GM23338 (cell line): ENCODE data around the gene BLM. TPM values are rescaled to one million over a fixed set of nuclear protein-coding genes. Genes with fewer than 3 reads are reported as not detected.

Experiments used
- ATAC-seq: fragments of 200-7000 bp; cut with Tn5 transposase; 3 replicates; pipeline ENCODE4 v1.9.1; 2020
- DNase-seq: peaks from one replicate; pipeline ENCODE4 v3.0.0-alpha.2; 2015; ENCODE audit warnings: low spot score
- H2AFZ ChIP-seq: fragments of 200-600 bp; sonication (generic); 2 replicates; pipeline ENCODE4 v1.8.0; 2016; ENCODE audit warnings: antibody characterized with exemption, mild to moderate bottlenecking, moderate library complexity
- H3F3A ChIP-seq: fragments of 200-600 bp; sonication (generic); replicated peaks from 2 replicates; pipeline ENCODE4 v1.8.0; 2017; ENCODE audit warnings: antibody characterized with exemption, mixed run types, low read depth
- H3K27ac ChIP-seq: fragments of 200-600 bp; sonication (generic); 2 replicates; pipeline ENCODE4 v1.6.1; 2016; ENCODE audit warnings: low read depth
- H3K27me3 ChIP-seq: fragments of 200-600 bp; sonication (generic); 2 replicates; pipeline ENCODE4 v1.8.0; 2016; ENCODE audit warnings: mild to moderate bottlenecking, mixed run types, moderate library complexity; ENCODE audit not compliant: insufficient read depth
- H3K36me3 ChIP-seq: fragments of 200-600 bp; sonication (generic); 2 replicates; pipeline ENCODE4 v1.8.0; 2016; ENCODE audit warnings: mild to moderate bottlenecking; ENCODE audit not compliant: insufficient read depth
- H3K4me1 ChIP-seq: fragments of 200-600 bp; sonication (generic); 2 replicates; pipeline ENCODE4 v1.8.0; 2016; ENCODE audit warnings: mild to moderate bottlenecking, moderate library complexity; ENCODE audit not compliant: insufficient read depth
- H3K4me2 ChIP-seq: fragments of 200-600 bp; sonication (generic); 2 replicates; pipeline ENCODE4 v1.7.1; 2017; ENCODE audit warnings: mixed run types
- H3K4me3 ChIP-seq: fragments of 200-600 bp; sonication (generic); 2 replicates; pipeline ENCODE4 v1.6.1; 2016; ENCODE audit warnings: mixed run types
- H3K79me2 ChIP-seq: fragments of 200-600 bp; sonication (generic); replicated peaks from 2 replicates; pipeline ENCODE4 v1.8.0; 2017; ENCODE audit warnings: mild to moderate bottlenecking; ENCODE audit not compliant: insufficient read depth
- H3K9me2 ChIP-seq: fragments of 200-600 bp; sonication (generic); 2 replicates; pipeline ENCODE4 v1.8.0; 2017; ENCODE audit not compliant: insufficient read depth
- H4K20me1 ChIP-seq: fragments of 200-600 bp; sonication (generic); replicated peaks from 2 replicates; pipeline ENCODE4 v1.8.0; 2017; ENCODE audit warnings: mild to moderate bottlenecking; ENCODE audit not compliant: insufficient read depth
- H3K27ac Mint-ChIP-seq: 2 replicates; pipeline ENCODE4 v1.8.0; 2020; ENCODE audit warnings: inconsistent platforms, mild to moderate bottlenecking, moderate library complexity, mixed read lengths
- H3K27me3 Mint-ChIP-seq: 3 replicates; pipeline ENCODE4 v1.8.0; 2022; ENCODE audit warnings: low read depth, mild to moderate bottlenecking, moderate library complexity, mixed read lengths, inconsistent platforms; ENCODE audit not compliant: insufficient read depth, poor library complexity
- H3K36me3 Mint-ChIP-seq: 3 replicates; pipeline ENCODE4 v1.8.0; 2021; ENCODE audit warnings: low read depth, mild to moderate bottlenecking, inconsistent platforms, moderate library complexity, mixed read lengths
- H3K4me1 Mint-ChIP-seq: 3 replicates; pipeline ENCODE4 v1.8.0; 2020; ENCODE audit warnings: mild to moderate bottlenecking, inconsistent platforms, mixed read lengths
- H3K4me3 Mint-ChIP-seq: 3 replicates; pipeline ENCODE4 v1.8.0; 2021; ENCODE audit warnings: moderate library complexity, mild to moderate bottlenecking, inconsistent platforms, mixed read lengths
- H3K9me3 Mint-ChIP-seq: 3 replicates; pipeline ENCODE4 v1.8.0; 2020; ENCODE audit warnings: moderate library complexity, mild to moderate bottlenecking, inconsistent platforms, mixed read lengths
- CREB1 ChIP-seq: fragments of 250-450 bp; sonication (Bioruptor Pico); IDR thresholded peaks from 2 replicates; pipeline ENCODE4 v1.5.0; 2020; ENCODE audit warnings: low read depth, mild to moderate bottlenecking, moderate library complexity
- ETS1 ChIP-seq: IDR thresholded peaks from 2 replicates; pipeline ENCODE4 v1.6.1; 2016; ENCODE audit warnings: antibody characterized with exemption
- EZH2 ChIP-seq: fragments of 200-600 bp; sonication (generic); IDR thresholded peaks from one replicate; pipeline ENCODE4 v1.8.0; 2017; ENCODE audit warnings: antibody characterized with exemption, mild to moderate bottlenecking, low read depth; ENCODE audit not compliant: unreplicated experiment
- EZH2phosphoT487 ChIP-seq: fragments of 200-600 bp; sonication (generic); IDR thresholded peaks from one replicate; pipeline ENCODE4 v1.8.1; 2018; ENCODE audit warnings: antibody characterized with exemption; ENCODE audit not compliant: unreplicated experiment
- JUNB ChIP-seq: IDR thresholded peaks from one replicate; pipeline ENCODE4 v1.6.1; 2016; ENCODE audit warnings: antibody characterized with exemption; ENCODE audit not compliant: unreplicated experiment
- NANOG ChIP-seq: IDR thresholded peaks from 2 replicates; pipeline ENCODE4 v1.6.1; 2016; ENCODE audit warnings: antibody characterized with exemption, borderline replicate concordance
- POLR2AphosphoS5 ChIP-seq: IDR thresholded peaks from 2 replicates; pipeline ENCODE4 v1.6.1; 2016; ENCODE audit warnings: antibody characterized with exemption, low read depth
- REST ChIP-seq: IDR thresholded peaks from one replicate; pipeline ENCODE4 v1.6.1; 2018; ENCODE audit warnings: antibody characterized with exemption; ENCODE audit not compliant: unreplicated experiment
- STAT1 ChIP-seq: IDR thresholded peaks from one replicate; pipeline ENCODE4 v1.6.1; 2016; ENCODE audit warnings: antibody characterized with exemption; ENCODE audit not compliant: unreplicated experiment
- polyA plus RNA-seq: library from polyadenylated mRNA; unstranded; fragments of >200 nt; fragmentation: Nextera tagmentation; extraction: Ambion mirVana; gene quantifications from 2 replicates; pipeline ENCODE4 v1.2.1, GENCODE V29; 2016
- total RNA-seq: library from RNA; depleted of rRNA; stranded (reverse); fragments of >200 nt; shearing (Covaris generic); gene quantifications from 2 replicates; pipeline ENCODE4 v1.2.3, GENCODE V29; 2014

BLM gene
- total and polyA plus RNA-seq, 2 experiments from 2014 or later = 43.1 to 43.3 TPM

GRCh38 chr15:90789462-90789861, 72.3 kb downstream of the BLM start (continued):
- TF ChIP-seq REST = no peak
- TF ChIP-seq POLR2AphosphoS5 = no peak
- TF ChIP-seq JUNB = no peak
- no peak for TF ChIP-seq ETS1
- TF ChIP-seq EZH2 = no peak
- TF ChIP-seq NANOG = no peak
- no peak for TF ChIP-seq EZH2phosphoT487
- no peak for TF ChIP-seq CREB1 (CRISPR knock-in tag)

- DNase-seq (no peak), ATAC-seq (no peak)
- H3K36me3 ChIP-seq = peaks cover 36% of the 10 kb centered on the region
- Mint-ChIP-seq H3K27me3 (no peaks in the 10 kb centered on the region), H3K9me3 (no peaks in the 10 kb centered on the region), H3K27ac (no peak overlapping the region), H3K4me1 (no peaks in the 10 kb centered on the region), H3K4me3 (no peak overlapping the region), H3K36me3 (peaks cover 65% of the 10 kb centered on the region)
- no peak overlapping the region for H2AFZ ChIP-seq
- no peak overlapping the region for H3K4me2 ChIP-seq
- no peaks in the 10 kb centered on the region for H3K79me2 ChIP-seq
- no peaks in the 10 kb centered on the region for H4K20me1 ChIP-seq
- no peak overlapping the region for H3K4me3 ChIP-seq
- TF ChIP-seq JUNB = no peak
- TF ChIP-seq POLR2AphosphoS5 = no peak
- H3K27me3 ChIP-seq = no peaks in the 10 kb centered on the region
- H3K27ac ChIP-seq = no peak overlapping the region
- no peaks in the 10 kb centered on the region; the same call in 1 of the 2 replicates for H3F3A ChIP-seq
- no peaks in the 10 kb centered on the region for H3K9me2 ChIP-seq
- H3K4me1 ChIP-seq = no peaks in the 10 kb centered on the region
Measured at GRCh38 chr15:90790057-90790456, 72.9 kb downstream of the BLM start.

- no peaks in the 10 kb centered on the region for H3K27me3 ChIP-seq
- DNase-seq (no peak), ATAC-seq (no peak)
- no peak overlapping the region for H3K4me3 ChIP-seq
- H3F3A ChIP-seq = no peaks in the 10 kb centered on the region; the same call in 1 of the 2 replicates
- H3K9me3 Mint-ChIP-seq = no peaks in the 10 kb centered on the region
- H3K36me3 ChIP-seq = peaks cover 33% of the 10 kb centered on the region
- H3K4me3 Mint-ChIP-seq = no peak overlapping the region
- no peak overlapping the region for H3K27ac Mint-ChIP-seq
- TF ChIP-seq JUNB (no peak), CREB1 (CRISPR knock-in tag) (no peak), STAT1 (no peak)
- H3K9me2 ChIP-seq = no peaks in the 10 kb centered on the region
- H2AFZ ChIP-seq = no peak overlapping the region
- H4K20me1 ChIP-seq = no peaks in the 10 kb centered on the region
- no peak overlapping the region for H3K27ac ChIP-seq
- no peaks in the 10 kb centered on the region for H3K4me1 ChIP-seq
- H3K4me2 ChIP-seq = no peak overlapping the region
- H3K79me2 ChIP-seq = no peaks in the 10 kb centered on the region
- H3K36me3 Mint-ChIP-seq = peaks cover 63% of the 10 kb centered on the region
- no peaks in the 10 kb centered on the region for H3K4me1 Mint-ChIP-seq
- no peaks in the 10 kb centered on the region for H3K27me3 Mint-ChIP-seq
Measured at GRCh38 chr15:90790561-90790960, 73.4 kb downstream of the BLM start.
